Neural cell (in vitro differentiated cells): ENCODE measurements around the gene FOCAD. TPM values are rescaled to one million over a fixed set of nuclear protein-coding genes. Genes with fewer than 3 reads are reported as not detected.

Experiments used
- H2AFZ ChIP-seq: fragments of 200-600, 300-800 bp; sonication (generic), shearing (Covaris generic); 2 replicates; pipeline ENCODE4 v1.6.0; 2014; ENCODE audit warnings: low read depth, mild to moderate bottlenecking, antibody characterized with exemption, low read length, moderate library complexity
- H3F3A ChIP-seq: fragments of 200-600 bp; shearing (Covaris generic); 2 replicates; pipeline ENCODE4 v1.6.1; 2016; ENCODE audit warnings: mild to moderate bottlenecking, moderate library complexity, mixed read lengths, antibody characterized with exemption, low read length; ENCODE audit not compliant: insufficient read depth, poor library complexity, severe bottlenecking
- H3K27ac ChIP-seq: fragments of 200-600, 300-800 bp; sonication (generic), shearing (Covaris generic); 2 replicates; pipeline ENCODE4 v1.5.1; 2014; ENCODE audit warnings: mild to moderate bottlenecking, low read length, moderate library complexity
- H3K27me3 ChIP-seq: fragments of 300-800, 200-600 bp; sonication (generic), shearing (Covaris generic); 2 replicates; pipeline ENCODE4 v1.6.0; 2014; ENCODE audit warnings: mild to moderate bottlenecking, low read depth, low read length, moderate library complexity; ENCODE audit not compliant: insufficient read depth
- H3K36me3 ChIP-seq: fragments of 300-800, 200-600 bp; sonication (generic), shearing (Covaris generic); 2 replicates; pipeline ENCODE4 v1.5.1; 2014; ENCODE audit warnings: mild to moderate bottlenecking, antibody characterized with exemption, low read length, moderate library complexity; ENCODE audit not compliant: insufficient read depth
- H3K4me2 ChIP-seq: fragments of 300-800, 200-600 bp; sonication (generic), shearing (Covaris generic); 2 replicates; pipeline ENCODE4 v1.6.0; 2014; ENCODE audit warnings: mild to moderate bottlenecking, low read length
- H3K4me3 ChIP-seq: fragments of 300-800, 200-600 bp; sonication (generic), shearing (Covaris generic); 2 replicates; pipeline ENCODE4 v1.5.1; 2014; ENCODE audit warnings: mild to moderate bottlenecking, low read length, moderate library complexity
- H3K79me2 ChIP-seq: fragments of 200-600 bp; shearing (Covaris generic); replicated peaks from 2 replicates; pipeline ENCODE4 v1.6.0; 2014; ENCODE audit warnings: mild to moderate bottlenecking, low read length, moderate library complexity; ENCODE audit not compliant: insufficient read depth
- H3K9ac ChIP-seq: fragments of 300-800, 200-600 bp; sonication (generic), shearing (Covaris generic); 2 replicates; pipeline ENCODE4 v1.6.1; 2016; ENCODE audit warnings: mild to moderate bottlenecking, low read length, mixed read lengths
- H3K9me2 ChIP-seq: fragments of 200-600 bp; shearing (Covaris generic); 2 replicates; pipeline ENCODE4 v1.6.1; 2016; ENCODE audit warnings: mild to moderate bottlenecking, low read length, mixed read lengths; ENCODE audit not compliant: insufficient read depth
- H3K9me3 ChIP-seq: fragments of 200-600, 300-800 bp; sonication (generic), shearing (Covaris generic); 2 replicates; pipeline ENCODE4 v1.6.1; 2016; ENCODE audit warnings: mild to moderate bottlenecking, mixed run types, low read length, moderate library complexity, mixed read lengths
- H4K20me1 ChIP-seq: fragments of 200-600 bp; shearing (Covaris generic); 2 replicates; pipeline ENCODE4 v1.6.1; 2016; ENCODE audit warnings: mild to moderate bottlenecking, mixed run types; ENCODE audit not compliant: insufficient read depth
- EP300 ChIP-seq: fragments of 450-650 bp; conservative IDR thresholded peaks from 2 replicates; pipeline ENCODE4 v1.6.1; 2014; ENCODE audit warnings: antibody characterized with exemption, mild to moderate bottlenecking, moderate library complexity; ENCODE audit not compliant: poor library complexity, severe bottlenecking
- EZH2 ChIP-seq: fragments of 200-600, 300-800 bp; shearing (Covaris generic), sonication (generic); IDR thresholded peaks from 2 replicates; pipeline ENCODE4 v1.6.1; 2014; ENCODE audit warnings: antibody characterized with exemption, low read length, borderline replicate concordance, mild to moderate bottlenecking; ENCODE audit not compliant: insufficient read depth, poor library complexity, severe bottlenecking
- MXI1 ChIP-seq: fragments of 450-650 bp; conservative IDR thresholded peaks from 2 replicates; pipeline ENCODE4 v1.6.1; 2014; ENCODE audit warnings: antibody characterized with exemption, mild to moderate bottlenecking; ENCODE audit not compliant: poor library complexity, severe bottlenecking
- POLR2AphosphoS5 ChIP-seq: IDR thresholded peaks from 2 replicates; pipeline ENCODE4 v1.6.1; 2012
- RAD21 ChIP-seq: fragments of 450-650 bp; conservative IDR thresholded peaks from 2 replicates; pipeline ENCODE4 v1.6.1; 2014; ENCODE audit warnings: antibody characterized with exemption, mild to moderate bottlenecking, moderate library complexity
- SMC3 ChIP-seq: fragments of 450-650 bp; conservative IDR thresholded peaks from 2 replicates; pipeline ENCODE4 v1.6.1; 2014; ENCODE audit warnings: antibody characterized with exemption, mild to moderate bottlenecking, moderate library complexity; ENCODE audit not compliant: poor library complexity
- TAF1 ChIP-seq: IDR thresholded peaks from 2 replicates; pipeline ENCODE4 v1.6.1; 2012; ENCODE audit warnings: low read depth
- polyA plus RNA-seq: library from polyadenylated mRNA; depleted of rRNA; stranded (reverse); fragments of >200 nt; gene quantifications from 2 replicates; pipeline ENCODE4 v1.2.3, GENCODE V29; 2014
- TF ChIP-seq, protein P1 (sequence below): fragments of 450-650 bp; IDR thresholded peaks from 2 replicates; pipeline ENCODE4 v1.5.1; 2014; ENCODE audit warnings: antibody characterized with exemption, mild to moderate bottlenecking, moderate library complexity; ENCODE audit not compliant: poor library complexity, severe bottlenecking
- TF ChIP-seq, protein P2 (sequence below): IDR thresholded peaks from 2 replicates; pipeline ENCODE4 v1.6.1; 2012; ENCODE audit warnings: borderline replicate concordance

Gene FOCAD
- polyA plus RNA-seq, 1 donor from 2014 or later, result 23.5 TPM

DNA sequence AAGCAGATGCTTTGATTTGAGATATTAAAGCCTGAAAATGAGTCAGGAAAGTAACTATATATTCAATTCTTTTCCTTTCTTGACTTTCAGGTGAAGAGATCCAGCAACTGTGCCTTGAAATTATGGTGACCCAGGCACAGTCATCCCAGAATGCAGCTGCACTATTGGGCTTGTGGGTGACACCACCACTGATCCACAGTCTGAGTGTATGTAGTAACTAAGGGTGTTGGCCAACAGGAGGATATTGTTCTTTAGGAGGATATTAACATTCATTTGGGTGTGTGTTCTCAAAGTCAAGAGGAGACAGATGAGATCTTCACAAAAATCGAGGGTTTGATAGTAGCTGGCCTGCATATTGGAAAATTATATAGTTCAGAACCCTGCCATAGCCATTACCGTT lies 294.2 kb downstream of the FOCAD start:
- Histone ChIP-seq H3K79me2 (no peaks in the 10 kb centered on the region), H3K9me3 (no peaks in the 10 kb centered on the region), H2AFZ (no peak overlapping the region), H3K4me2 (no peak overlapping the region), H3K9ac (no peak overlapping the region), H3K27me3 (no peaks in the 10 kb centered on the region), H3K9me2 (no peaks in the 10 kb centered on the region), H3K4me3 (no peak overlapping the region), H3K27ac (no peak overlapping the region), H3K36me3 (no peaks in the 10 kb centered on the region), H3F3A (no peaks in the 10 kb centered on the region), H4K20me1 (no peaks in the 10 kb centered on the region)
- TF ChIP-seq RAD21 (no peak), MXI1 (no peak), TAF1 (no peak), POLR2AphosphoS5 (no peak), EP300 (no peak), SMC3 (no peak), EZH2 (no peak)
- TF ChIP-seq, protein P1, sequence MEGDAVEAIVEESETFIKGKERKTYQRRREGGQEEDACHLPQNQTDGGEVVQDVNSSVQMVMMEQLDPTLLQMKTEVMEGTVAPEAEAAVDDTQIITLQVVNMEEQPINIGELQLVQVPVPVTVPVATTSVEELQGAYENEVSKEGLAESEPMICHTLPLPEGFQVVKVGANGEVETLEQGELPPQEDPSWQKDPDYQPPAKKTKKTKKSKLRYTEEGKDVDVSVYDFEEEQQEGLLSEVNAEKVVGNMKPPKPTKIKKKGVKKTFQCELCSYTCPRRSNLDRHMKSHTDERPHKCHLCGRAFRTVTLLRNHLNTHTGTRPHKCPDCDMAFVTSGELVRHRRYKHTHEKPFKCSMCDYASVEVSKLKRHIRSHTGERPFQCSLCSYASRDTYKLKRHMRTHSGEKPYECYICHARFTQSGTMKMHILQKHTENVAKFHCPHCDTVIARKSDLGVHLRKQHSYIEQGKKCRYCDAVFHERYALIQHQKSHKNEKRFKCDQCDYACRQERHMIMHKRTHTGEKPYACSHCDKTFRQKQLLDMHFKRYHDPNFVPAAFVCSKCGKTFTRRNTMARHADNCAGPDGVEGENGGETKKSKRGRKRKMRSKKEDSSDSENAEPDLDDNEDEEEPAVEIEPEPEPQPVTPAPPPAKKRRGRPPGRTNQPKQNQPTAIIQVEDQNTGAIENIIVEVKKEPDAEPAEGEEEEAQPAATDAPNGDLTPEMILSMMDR, result no peak
- TF ChIP-seq, protein P2, sequence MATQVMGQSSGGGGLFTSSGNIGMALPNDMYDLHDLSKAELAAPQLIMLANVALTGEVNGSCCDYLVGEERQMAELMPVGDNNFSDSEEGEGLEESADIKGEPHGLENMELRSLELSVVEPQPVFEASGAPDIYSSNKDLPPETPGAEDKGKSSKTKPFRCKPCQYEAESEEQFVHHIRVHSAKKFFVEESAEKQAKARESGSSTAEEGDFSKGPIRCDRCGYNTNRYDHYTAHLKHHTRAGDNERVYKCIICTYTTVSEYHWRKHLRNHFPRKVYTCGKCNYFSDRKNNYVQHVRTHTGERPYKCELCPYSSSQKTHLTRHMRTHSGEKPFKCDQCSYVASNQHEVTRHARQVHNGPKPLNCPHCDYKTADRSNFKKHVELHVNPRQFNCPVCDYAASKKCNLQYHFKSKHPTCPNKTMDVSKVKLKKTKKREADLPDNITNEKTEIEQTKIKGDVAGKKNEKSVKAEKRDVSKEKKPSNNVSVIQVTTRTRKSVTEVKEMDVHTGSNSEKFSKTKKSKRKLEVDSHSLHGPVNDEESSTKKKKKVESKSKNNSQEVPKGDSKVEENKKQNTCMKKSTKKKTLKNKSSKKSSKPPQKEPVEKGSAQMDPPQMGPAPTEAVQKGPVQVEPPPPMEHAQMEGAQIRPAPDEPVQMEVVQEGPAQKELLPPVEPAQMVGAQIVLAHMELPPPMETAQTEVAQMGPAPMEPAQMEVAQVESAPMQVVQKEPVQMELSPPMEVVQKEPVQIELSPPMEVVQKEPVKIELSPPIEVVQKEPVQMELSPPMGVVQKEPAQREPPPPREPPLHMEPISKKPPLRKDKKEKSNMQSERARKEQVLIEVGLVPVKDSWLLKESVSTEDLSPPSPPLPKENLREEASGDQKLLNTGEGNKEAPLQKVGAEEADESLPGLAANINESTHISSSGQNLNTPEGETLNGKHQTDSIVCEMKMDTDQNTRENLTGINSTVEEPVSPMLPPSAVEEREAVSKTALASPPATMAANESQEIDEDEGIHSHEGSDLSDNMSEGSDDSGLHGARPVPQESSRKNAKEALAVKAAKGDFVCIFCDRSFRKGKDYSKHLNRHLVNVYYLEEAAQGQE, result no peak

DNA sequence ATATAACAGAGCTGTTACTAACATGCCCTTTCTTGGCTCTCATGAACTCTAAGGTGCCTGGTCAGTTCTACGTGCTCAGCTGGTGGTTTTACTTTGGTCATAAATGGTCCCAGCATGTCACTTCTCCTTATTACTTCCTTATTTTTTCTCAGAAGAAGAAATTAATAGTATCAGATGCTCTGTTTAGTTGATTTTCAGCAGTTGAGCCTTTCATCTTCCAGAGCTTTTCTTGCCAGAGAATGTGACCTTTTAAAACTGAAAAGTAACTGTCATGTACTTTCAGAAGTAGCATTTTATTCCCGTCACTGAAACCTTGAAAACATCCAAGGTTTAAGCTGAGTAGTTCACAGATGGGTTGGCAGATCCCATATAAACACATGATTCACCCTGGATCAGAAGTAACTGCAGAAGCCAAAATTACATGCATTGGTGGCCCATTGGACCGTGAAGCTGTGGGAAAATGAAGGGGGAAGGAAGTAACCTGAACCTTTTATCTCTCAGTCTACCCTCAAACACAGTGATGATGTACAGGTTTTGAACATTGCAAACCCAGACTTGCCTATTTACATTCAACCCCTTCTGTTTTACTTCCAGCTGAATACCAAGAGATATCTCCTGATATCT lies 296.9 kb downstream of the FOCAD start:
- Histone ChIP-seq H3K27me3 (no peaks in the 10 kb centered on the region), H3K9me3 (no peaks in the 10 kb centered on the region), H3F3A (no peaks in the 10 kb centered on the region), H2AFZ (no peak overlapping the region), H3K9ac (no peak overlapping the region), H4K20me1 (no peaks in the 10 kb centered on the region), H3K79me2 (no peaks in the 10 kb centered on the region), H3K36me3 (no peaks in the 10 kb centered on the region), H3K4me2 (no peak overlapping the region), H3K27ac (no peak overlapping the region), H3K4me3 (no peak overlapping the region), H3K9me2 (no peaks in the 10 kb centered on the region)
- TF ChIP-seq, protein P1, result no peak
- TF ChIP-seq SMC3, result no peak
